Kidney glomerular epithelial cell (primary cell): ENCODE measurements around the gene CHRNA3.
"Not testable (repeated sequence)": the region's sequence is repeated elsewhere in the genome, so short reads cannot be mapped to it uniquely, and the experiment has no call there.

ENCODE experiments used
- DNase-seq: peaks from one replicate; lab custom pipeline; 2025; lab: John Stamatoyannopoulos, UW

The CHRNA3 gene

GRCh38 chr15:78617516-78617915, 3.3 kb downstream of the CHRNA3 start:
- DNase-seq = no peak

- DNase-seq = no peak
These were observed 3.7 kb downstream of the CHRNA3 start for GRCh38 chr15:78617076-78617475.

- DNase-seq = no peak
These were observed 4.3 kb downstream of the CHRNA3 start for GRCh38 chr15:78616506-78616905.

GRCh38 chr15:78615151-78615589, 5.6 kb downstream of the CHRNA3 start:
- DNase-seq = no peak

GRCh38 chr15:78614021-78614420, 6.8 kb downstream of the CHRNA3 start:
- DNase-seq = no peak

GRCh38 chr15:78609551-78609950, 11.2 kb downstream of the CHRNA3 start:
- DNase-seq = not testable (repeated sequence)

- no peak for DNase-seq
These were observed 15.1 kb downstream of the CHRNA3 start for GRCh38 chr15:78605680-78606079.

- DNase-seq = no peak
These were observed 15.6 kb downstream of the CHRNA3 start for GRCh38 chr15:78605201-78605600.

GRCh38 chr15:78604420-78604819, 16.4 kb downstream of the CHRNA3 start:
- DNase-seq = no peak

- no peak for DNase-seq
These were observed 17.3 kb downstream of the CHRNA3 start for GRCh38 chr15:78603467-78603866.

- DNase-seq = no peak
These were observed 21.6 kb downstream of the CHRNA3 start for GRCh38 chr15:78599189-78599588.

GRCh38 chr15:78598348-78598747, 22.4 kb downstream of the CHRNA3 start:
- DNase-seq = no peak

- DNase-seq = no peak
These were observed 23.2 kb downstream of the CHRNA3 start for GRCh38 chr15:78597583-78597982.

GRCh38 chr15:78574944-78575343, 45.9 kb downstream of the CHRNA3 start:
- no peak for DNase-seq

GRCh38 chr15:78573416-78573815, 47.4 kb downstream of the CHRNA3 start:
- DNase-seq = no peak

- no peak for DNase-seq
These were observed 49.4 kb downstream of the CHRNA3 start for GRCh38 chr15:78571382-78571781.

GRCh38 chr15:78570710-78571109, 50.1 kb downstream of the CHRNA3 start:
- DNase-seq = no peak

- DNase-seq = no peak
These were observed 53.3 kb downstream of the CHRNA3 start for GRCh38 chr15:78567531-78567930.

GRCh38 chr15:78565951-78566774, 54.6 kb downstream of the CHRNA3 start:
- peak; percentile 62 for DNase-seq

GRCh38 chr15:78565097-78565950, 55.5 kb downstream of the CHRNA3 start, which contains the start of gene CHRNA5:
Gene CHRNA5, plus strand, starts transcription at chr15:78565520. Its CDS starts 200 bp downstream, at chr15:78565720.
- peak; percentile 82 for DNase-seq

- DNase-seq = no peak
These were observed 56.1 kb downstream of the CHRNA3 start for GRCh38 chr15:78564743-78565096.

GRCh38 chr15:78563092-78563491, 57.7 kb downstream of the CHRNA3 start:
- no peak for DNase-seq

GRCh38 chr15:78561490-78561889, 59.3 kb downstream of the CHRNA3 start:
- DNase-seq = no peak
